K562 (cell line): ENCODE measurements around the gene CCDC85C. TPM values are rescaled to one million over a fixed set of nuclear protein-coding genes. Genes with fewer than 3 reads are reported as not detected.

Experiments
- ATF3 ChIP-seq, 2 experiments: fragments of 450-650 bp in 1 of 2; sonication (generic) in 1 of 2; formaldehyde crosslinking in 1 of 2; IDR thresholded peaks in 1 of 2; conservative IDR thresholded peaks in 1 of 2; 2 replicates each; pipeline versions ENCODE4 v1.6.1 to v1.8.1; 2016 to 2023; ENCODE audit warnings: mild to moderate bottlenecking in 2 of 2, moderate library complexity in 2 of 2, inconsistent platforms in 1 of 2, missing genetic modification reagents in 1 of 2
- BCOR ChIP-seq: fragments of 450-650 bp; IDR thresholded peaks from 2 replicates; pipeline ENCODE4 v1.6.1; 2016
- FOXA1 ChIP-seq: fragments of 450-650 bp; IDR thresholded peaks from 2 replicates; pipeline ENCODE4 v1.6.1; 2016; ENCODE audit warnings: mild to moderate bottlenecking, borderline replicate concordance
- HMG20B ChIP-seq: fragments of 250-450 bp; sonication (Bioruptor Pico); IDR thresholded peaks from 2 replicates; pipeline ENCODE4 v1.5.0; 2021; ENCODE audit warnings: mild to moderate bottlenecking
- LEF1 ChIP-seq: fragments of 450-650 bp; IDR thresholded peaks from 2 replicates; pipeline ENCODE4 v1.6.1; 2016; ENCODE audit warnings: mild to moderate bottlenecking
- RBM39 ChIP-seq: fragments of 200-400 bp; formaldehyde crosslinking; optimal IDR thresholded peaks from 2 replicates; pipeline ENCODE3; 2018; ENCODE audit warnings: low read depth, low read length
- ZBTB5 ChIP-seq: fragments of 450-650 bp; IDR thresholded peaks from 2 replicates; pipeline ENCODE4 v1.6.1; 2017; ENCODE audit warnings: antibody characterized with exemption
- polyA plus RNA-seq, 8 experiments: library from polyadenylated mRNA; depleted of rRNA in 4 of 8; stranded (reverse) in 5 of 8; unstranded in 3 of 8; fragments of >200 nt; fragmentation: Nextera tagmentation in 2 of 8; fragmentation: Illumina TruSeq in 1 of 8; extraction: Ambion mirVana in 2 of 8; extraction: Trizol in 1 of 8; gene quantifications; 2 replicates each; pipeline versions ENCODE4 v1.2.1 to v1.2.3, GENCODE V29; 2011 to 2014; ENCODE audit warnings: inconsistent platforms in 1 of 8, missing spikeins in 1 of 8
- total RNA-seq, 7 experiments: library from RNA; depleted of rRNA in 6 of 7; stranded (reverse); fragments of >200 nt in 6 of 7; fragmentation: Illumina TruSeq in 2 of 7; extraction: Trizol in 2 of 7; gene quantifications; 2 replicates each; pipeline versions ENCODE4 v1.2.1 to v1.2.3, GENCODE V29; 2011 to 2021; ENCODE audit warnings: low replicate concordance in 1 of 7
- TF ChIP-seq, protein P1 (sequence below): fragments of 250-450 bp; sonication (Bioruptor Pico); IDR thresholded peaks from 2 replicates; pipeline ENCODE4 v1.5.0; 2021
- TF ChIP-seq, protein P2 (sequence below): fragments of 450-650 bp; formaldehyde crosslinking; IDR thresholded peaks from 2 replicates; pipeline ENCODE4 v1.4.0; 2020; ENCODE audit warnings: mild to moderate bottlenecking

CCDC85C gene
- total and polyA plus RNA-seq, 9 of the 15 experiments (the other 6 are each of a cell fraction or from before 2014, with no cell fraction given) = 0.18 to 22.0 (median 6.3) TPM

GRCh38 chr14:99527026-99527425 lies 77.0 kb downstream of the CCDC85C start (continued):
- TF ChIP-seq, protein P1, sequence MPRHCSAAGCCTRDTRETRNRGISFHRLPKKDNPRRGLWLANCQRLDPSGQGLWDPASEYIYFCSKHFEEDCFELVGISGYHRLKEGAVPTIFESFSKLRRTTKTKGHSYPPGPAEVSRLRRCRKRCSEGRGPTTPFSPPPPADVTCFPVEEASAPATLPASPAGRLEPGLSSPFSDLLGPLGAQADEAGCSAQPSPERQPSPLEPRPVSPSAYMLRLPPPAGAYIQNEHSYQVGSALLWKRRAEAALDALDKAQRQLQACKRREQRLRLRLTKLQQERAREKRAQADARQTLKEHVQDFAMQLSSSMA (CRISPR knock-in tag) = no peak
- TF ChIP-seq, protein P2, sequence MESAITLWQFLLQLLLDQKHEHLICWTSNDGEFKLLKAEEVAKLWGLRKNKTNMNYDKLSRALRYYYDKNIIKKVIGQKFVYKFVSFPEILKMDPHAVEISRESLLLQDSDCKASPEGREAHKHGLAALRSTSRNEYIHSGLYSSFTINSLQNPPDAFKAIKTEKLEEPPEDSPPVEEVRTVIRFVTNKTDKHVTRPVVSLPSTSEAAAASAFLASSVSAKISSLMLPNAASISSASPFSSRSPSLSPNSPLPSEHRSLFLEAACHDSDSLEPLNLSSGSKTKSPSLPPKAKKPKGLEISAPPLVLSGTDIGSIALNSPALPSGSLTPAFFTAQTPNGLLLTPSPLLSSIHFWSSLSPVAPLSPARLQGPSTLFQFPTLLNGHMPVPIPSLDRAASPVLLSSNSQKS = no peak
- TF ChIP-seq HMG20B (CRISPR knock-in tag) (no peak), LEF1 (no peak), BCOR (no peak), ZBTB5 (no peak), ATF3 (IDR thresholded peaks at IDR 0.05) (no peak), ATF3 (CRISPR knock-in tag; conservative IDR thresholded peaks at IDR 0.05) (no peak), FOXA1 (no peak), RBM39 (no peak)
